ENCODE data around the gene STK32C.

Gene STK32C

GRCh38 chr10:132169766-132170560 lies 137.8 kb downstream of the STK32C start:
- no peak for TF ChIP-seq CTCF (conservative IDR thresholded peaks at IDR 0.05; ENCODE audit: low read depth, low read length)
- H3K4me3 ChIP-seq (ENCODE audit: low read length), result no peak overlapping the region
- DNase-seq (ENCODE audit: low read depth), result no peak

GRCh38 chr10:132169031-132169765 lies 138.6 kb downstream of the STK32C start:
- no peak for TF ChIP-seq CTCF (conservative IDR thresholded peaks at IDR 0.05; ENCODE audit: low read depth, low read length)
- H3K4me3 ChIP-seq (ENCODE audit: low read length), result no peak overlapping the region
- DNase-seq (ENCODE audit: low read depth), result no peak

GRCh38 chr10:132168571-132169030 lies 139.1 kb downstream of the STK32C start:
- TF ChIP-seq CTCF (conservative IDR thresholded peaks at IDR 0.05; ENCODE audit: low read depth, low read length), result no peak
- H3K4me3 ChIP-seq (ENCODE audit: low read length), result no peak overlapping the region
- no peak for DNase-seq (ENCODE audit: low read depth)

GRCh38 chr10:132167976-132168375 lies 139.8 kb downstream of the STK32C start:
- no peak for DNase-seq (ENCODE audit: low read depth)
- no peak for TF ChIP-seq CTCF (conservative IDR thresholded peaks at IDR 0.05; ENCODE audit: low read depth, low read length)

GRCh38 chr10:132167041-132167674 lies 140.6 kb downstream of the STK32C start:
- DNase-seq (ENCODE audit: low read depth), result no peak
- no peak overlapping the region for H3K4me3 ChIP-seq (ENCODE audit: low read length)
- TF ChIP-seq CTCF (conservative IDR thresholded peaks at IDR 0.05; ENCODE audit: low read depth, low read length), result no peak

More at GRCh38 chr10:132167976-132168375, 139.8 kb downstream of the STK32C start:
- no peak overlapping the region for H3K4me3 ChIP-seq (ENCODE audit: low read length)

- DNase-seq (ENCODE audit: low read depth), result no peak
- TF ChIP-seq CTCF (conservative IDR thresholded peaks at IDR 0.05; ENCODE audit: low read depth, low read length), result no peak
- no peak overlapping the region for H3K4me3 ChIP-seq (ENCODE audit: low read length)
Measured at GRCh38 chr10:132166216-132166950, 141.4 kb downstream of the STK32C start.

Measured in retinal pigment epithelial cell (primary cell).